H1 (cell line): ENCODE data around the gene GABRG3. TPM values are rescaled to one million over a fixed set of nuclear protein-coding genes. Genes with fewer than 3 reads are reported as not detected.

ENCODE experiments used
- BRCA1 ChIP-seq: IDR thresholded peaks from 2 replicates; pipeline ENCODE4 v1.6.1; 2012; ENCODE audit warnings: low read depth, low read length, improper control_type of control experiment
- CHD7 ChIP-seq: fragments of 300-600 bp; sonication (generic); IDR thresholded peaks from 2 replicates; pipeline ENCODE4 v1.7.1; 2012; ENCODE audit warnings: low read length, moderate library complexity, mild to moderate bottlenecking, inconsistent platforms; ENCODE audit not compliant: insufficient replicate concordance
- polyA plus RNA-seq, 7 experiments: library from polyadenylated mRNA; depleted of rRNA in 3 of 7; stranded (reverse) in 5 of 7; unstranded in 2 of 7; fragments of >200 nt in 5 of 7; fragments of 200-250 nt in 2 of 7; gene quantifications; 1 replicate in 5 of 7; 2 replicates in 1 of 7; 4 replicates in 1 of 7; pipeline versions ENCODE4 v1.2.1 to v1.2.3, GENCODE V29; 2011 to 2013; ENCODE audit warnings: missing spikeins in 2 of 7, mixed read lengths in 2 of 7
- total RNA-seq: library from RNA; stranded (reverse); fragmentation: NEBNext Ultra II Directional; extraction: Animal tissue kit (Norgen Biotek cat#: 25700); gene quantifications from 2 replicates; pipeline ENCODE4 v1.2.1, GENCODE V29; 2021

The GABRG3 gene
- total and polyA plus RNA-seq, 2 of the 8 experiments (the other 6 are each of a cell fraction or from before 2014, with no cell fraction given): 0.17 to 0.80 TPM

- TF ChIP-seq CHD7 (no peak), BRCA1 (no peak)
Measured at GRCh38 chr15:27092390-27092789, 121.4 kb downstream of the GABRG3 start (continued).
